Lower lobe of right lung (tissue), 2 donors: Measurements from ENCODE around the gene SF3B1. TPM values are rescaled to one million over a fixed set of nuclear protein-coding genes. Genes with fewer than 3 reads are reported as not detected.
"Not testable (repeated sequence)": the region's sequence is repeated elsewhere in the genome, so short reads cannot be mapped to it uniquely, and the experiment has no call there.

ENCODE experiments used
- ATAC-seq, 2 donors: fragments of 200-7000 bp; cut with Tn5 transposase; one replicate each; pipeline ENCODE4 v1.9.1; 2020 to 2022; ENCODE audit warnings: mild to moderate bottlenecking in 2 of 2, moderate library complexity in 2 of 2
- DNase-seq: peaks from one replicate; pipeline ENCODE4 v3.0.0-alpha.2; 2020
- H3K27ac ChIP-seq: fragments of 200-600 bp; one replicate; pipeline ENCODE4 v1.8.0; 2022
- H3K27me3 ChIP-seq: fragments of 200-600 bp; one replicate; pipeline ENCODE4 v1.8.0; 2022; ENCODE audit warnings: low read depth
- H3K36me3 ChIP-seq: fragments of 200-600 bp; one replicate; pipeline ENCODE4 v1.8.0; 2022; ENCODE audit warnings: mild to moderate bottlenecking
- H3K4me1 ChIP-seq: fragments of 200-600 bp; one replicate; pipeline ENCODE4 v1.8.0; 2022
- H3K4me3 ChIP-seq: fragments of 200-600 bp; one replicate; pipeline ENCODE4 v1.8.0; 2022; ENCODE audit warnings: mild to moderate bottlenecking
- H3K9me3 ChIP-seq: fragments of 200-600 bp; one replicate; pipeline ENCODE4 v1.8.0; 2022
- CTCF ChIP-seq: fragments of 200-600 bp; IDR thresholded peaks from one replicate; pipeline ENCODE4 v1.8.0; 2022; ENCODE audit warnings: antibody characterized with exemption, mild to moderate bottlenecking
- intact Hi-C: fragments of 100-400 bp; cut with DNase I; formaldehyde crosslinking; loops from one replicate; pipeline ENCODE4 v1.11.0; 2022
- total RNA-seq: library from RNA; stranded (reverse); fragmentation: NEBNext Ultra II Directional; extraction: Animal tissue kit (Norgen Biotek cat#: 25700); gene quantifications from one replicate; pipeline ENCODE4 v1.2.1, GENCODE V29; 2021
- donor health status: DM: no; HTN: yes; CAD: no; lungs with severe emphysema.

SF3B1 gene
- total RNA-seq, 1 donor from 2014 or later = 230 TPM

DNA sequence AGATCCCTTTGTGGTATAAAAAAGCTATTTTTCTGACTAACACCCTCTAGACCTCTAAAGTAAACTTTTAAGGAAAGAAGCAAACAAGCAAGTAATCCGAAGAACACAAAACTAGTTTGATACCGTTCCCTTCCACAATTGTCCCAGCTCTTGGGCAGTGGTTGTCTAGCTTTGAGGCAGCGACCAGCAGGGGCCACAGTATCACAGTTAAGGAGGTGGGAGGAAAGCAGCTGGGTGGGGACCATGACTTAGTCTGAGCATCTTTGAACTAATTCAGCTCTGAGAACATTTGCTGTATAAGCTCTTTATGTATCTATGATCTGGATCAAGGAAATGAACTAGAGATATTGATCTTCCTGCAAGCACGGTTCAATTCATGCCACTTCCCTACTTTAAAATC, 51.0 kb downstream of the SF3B1 start:
- Histone ChIP-seq H3K36me3 (no peaks in the 10 kb centered on the region), H3K27ac (no peak overlapping the region), H3K4me3 (no peak overlapping the region), H3K9me3 (no peaks in the 10 kb centered on the region), H3K4me1 (no peaks in the 10 kb centered on the region), H3K27me3 (no peaks in the 10 kb centered on the region)
- no peak for TF ChIP-seq CTCF
- ATAC-seq = no peak
- DNase-seq = no peak
- intact Hi-C loops = loop anchor here (10.0 kb wide), 1 partner anchor 269 kb away; no protein-coding TSS in a partner anchor

- no peak overlapping the region for H3K27ac ChIP-seq
- ATAC-seq (no peak), DNase-seq (no peak)
- H3K36me3 ChIP-seq = no peaks in the 10 kb centered on the region
- intact Hi-C loops = loop anchor here (10.0 kb wide), 1 partner anchor 267 kb away; no protein-coding TSS in a partner anchor
- no peaks in the 10 kb centered on the region for H3K27me3 ChIP-seq
- H3K9me3 ChIP-seq = no peaks in the 10 kb centered on the region
- no peak for TF ChIP-seq CTCF
- no peaks in the 10 kb centered on the region for H3K4me1 ChIP-seq
- no peak overlapping the region for H3K4me3 ChIP-seq
These were observed 53.2 kb downstream of the SF3B1 start for GRCh38 chr2:197381641-197382040.

GRCh38 chr2:197379918-197380309, 54.9 kb downstream of the SF3B1 start:
- not testable (repeated sequence) for H3K4me3 ChIP-seq, H3K9me3 ChIP-seq, DNase-seq, H3K36me3 ChIP-seq, ATAC-seq, H3K27me3 ChIP-seq, H3K27ac ChIP-seq, H3K4me1 ChIP-seq
- intact Hi-C loops = loop anchor here (10.0 kb wide), 1 partner anchor 265 kb away; no protein-coding TSS in a partner anchor

DNA sequence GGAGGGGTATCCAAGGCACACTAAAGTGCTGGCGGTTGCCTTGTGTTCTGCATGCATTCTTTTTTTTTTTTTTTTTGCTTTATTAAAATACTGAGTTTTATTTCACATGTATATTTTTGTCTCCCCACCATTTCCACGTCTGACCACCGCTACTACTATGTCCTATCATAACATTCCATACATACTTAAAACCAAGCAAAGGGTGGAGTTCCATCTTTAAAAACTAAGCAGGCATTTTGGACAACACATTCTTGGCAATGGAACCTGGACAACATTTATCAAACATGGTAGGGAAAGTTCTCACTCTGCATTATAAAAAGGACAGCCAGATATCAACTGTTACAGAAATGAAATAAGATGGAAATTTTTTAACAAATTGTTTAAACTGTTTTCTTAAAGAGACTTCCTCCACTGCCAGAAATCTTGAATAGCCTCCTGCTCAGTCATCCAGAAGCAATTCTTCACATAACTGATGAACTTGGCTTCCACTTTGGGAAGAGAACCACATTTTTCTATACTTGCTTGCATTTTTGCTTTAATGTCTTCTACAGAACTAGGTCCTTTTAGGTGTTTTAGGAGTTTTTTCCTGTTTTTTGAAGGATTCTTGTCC, 55.4 kb downstream of the SF3B1 start:
- H3K9me3 ChIP-seq, ATAC-seq, H3K4me1 ChIP-seq, H3K4me3 ChIP-seq, H3K27me3 ChIP-seq, DNase-seq, H3K36me3 ChIP-seq, intact Hi-C loops, H3K27ac ChIP-seq: not testable (repeated sequence)

DNA sequence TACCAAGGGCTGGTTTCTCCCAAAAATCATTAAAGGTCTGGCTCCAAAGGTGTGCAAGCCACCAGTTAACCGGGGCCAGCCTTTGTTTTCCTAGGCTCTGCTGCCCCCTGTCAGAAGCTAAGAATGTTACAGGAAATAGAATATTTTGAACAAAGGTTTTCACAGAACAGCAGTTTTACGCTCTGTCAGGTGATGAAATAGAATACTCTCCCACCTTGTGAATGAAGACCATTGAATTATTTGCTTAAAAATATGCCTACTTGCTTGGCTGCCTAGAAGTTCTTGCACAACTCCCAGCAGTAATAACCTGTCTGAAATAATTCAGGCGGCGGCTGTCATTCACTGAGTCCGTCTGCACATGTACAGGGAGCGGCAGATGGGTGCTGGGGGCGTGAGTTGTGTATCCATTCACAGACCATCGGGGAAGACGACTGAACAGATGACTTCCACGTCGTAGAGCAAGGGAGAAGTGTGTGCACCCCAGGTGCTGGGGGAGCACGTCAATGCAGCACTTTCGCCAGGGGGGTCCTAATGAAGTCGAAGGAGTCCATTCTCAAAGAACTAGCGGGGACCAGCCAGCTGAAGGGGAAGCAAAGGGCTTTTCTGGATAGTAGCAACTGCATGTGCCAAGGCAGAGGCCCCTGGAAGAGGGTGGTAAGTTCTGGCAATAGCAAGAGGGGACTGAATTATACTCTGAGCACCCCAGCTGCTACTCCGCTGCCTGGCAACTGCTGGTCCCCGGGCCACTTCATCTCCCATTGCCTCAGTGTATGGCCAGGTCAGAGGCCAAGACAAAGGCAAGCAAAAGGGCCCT, 56.1 kb downstream of the SF3B1 start:
- intact Hi-C loops = no loop called here
- ATAC-seq (peak; percentile 80 to 88), DNase-seq (no peak)
- Histone ChIP-seq H3K4me1 (no peaks in the 10 kb centered on the region), H3K4me3 (no peak overlapping the region), H3K27me3 (no peaks in the 10 kb centered on the region), H3K27ac (no peak overlapping the region), H3K36me3 (no peaks in the 10 kb centered on the region), H3K9me3 (no peaks in the 10 kb centered on the region)
- peak; percentile 80 for TF ChIP-seq CTCF

DNA sequence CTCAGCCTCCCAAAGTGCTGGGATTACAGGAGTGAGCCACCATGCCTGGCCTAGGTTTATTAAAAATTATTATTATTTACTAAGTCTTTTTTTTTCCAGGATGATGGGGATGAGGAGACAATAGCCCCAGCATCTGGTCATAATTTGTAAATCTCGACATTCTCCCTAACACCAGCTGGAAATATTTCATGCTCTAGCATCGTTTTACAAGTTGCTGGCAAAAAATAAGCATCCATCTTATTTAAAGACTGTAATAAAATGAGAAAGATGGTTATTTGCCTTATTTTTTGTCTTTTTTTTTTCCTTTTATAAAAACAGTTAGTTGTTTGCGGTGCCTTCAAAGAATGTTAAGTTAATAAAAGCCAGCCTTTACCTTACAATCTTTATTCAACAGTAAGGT, 56.7 kb downstream of the SF3B1 start:
- Histone ChIP-seq H3K27ac (no peak overlapping the region), H3K4me1 (no peaks in the 10 kb centered on the region), H3K9me3 (no peaks in the 10 kb centered on the region), H3K4me3 (no peak overlapping the region), H3K27me3 (no peaks in the 10 kb centered on the region), H3K36me3 (no peaks in the 10 kb centered on the region)
- intact Hi-C loops = no loop called here
- TF ChIP-seq CTCF = no peak
- no peak for ATAC-seq
- DNase-seq = no peak
